ENCODE data around the gene SMARCA1.

SMARCA1 gene

DNA sequence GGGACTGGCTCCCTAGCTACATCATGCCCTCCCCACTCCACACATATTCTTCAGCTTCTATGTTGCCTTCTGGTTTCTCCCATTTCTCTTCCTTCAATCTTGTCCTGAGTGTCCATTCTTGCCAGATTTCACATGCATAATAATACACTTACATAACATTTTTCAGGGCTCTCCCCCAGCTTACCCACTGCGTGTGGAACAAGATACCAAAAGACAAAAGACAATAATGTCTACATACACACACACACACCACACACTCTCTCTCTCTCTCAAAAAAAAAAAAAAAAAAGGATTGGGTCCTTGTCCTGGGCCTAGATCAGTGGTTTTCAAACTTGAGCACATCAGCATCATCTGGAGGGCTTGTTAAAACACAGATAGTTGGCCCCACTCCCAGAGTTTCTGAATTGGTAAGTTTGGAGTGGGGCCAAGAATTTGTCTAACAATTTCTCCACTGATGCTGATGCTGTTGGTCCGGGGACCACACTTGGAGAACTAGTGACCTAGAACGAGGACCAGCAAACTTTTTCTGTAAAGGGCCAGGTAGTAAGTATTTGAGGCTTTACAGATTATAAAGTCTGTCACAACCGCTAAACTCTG is 6.5 kb upstream of the SMARCA1 start:
- DNase-seq (ENCODE audit: low read depth) = no peak

DNA sequence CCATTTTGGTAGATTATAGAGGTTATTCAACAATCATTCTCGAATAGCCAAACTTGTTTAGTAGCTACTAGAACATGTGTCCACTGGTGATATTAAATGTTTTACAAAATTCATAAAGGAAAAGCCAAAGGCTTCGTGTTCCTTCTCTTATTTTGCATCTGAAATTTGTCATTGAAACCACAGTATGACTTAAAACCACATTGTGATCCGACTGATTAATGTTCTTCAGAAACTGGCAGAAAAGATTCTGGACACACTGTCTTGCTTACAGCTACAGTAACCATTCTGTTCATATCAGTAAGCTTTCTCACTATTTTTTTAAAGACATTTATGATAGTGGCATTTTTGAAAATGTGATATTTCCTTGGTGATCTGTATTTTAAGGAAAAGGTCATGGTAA is 2.6 kb upstream of the SMARCA1 start:
- DNase-seq (ENCODE audit: low read depth) = no peak

DNA sequence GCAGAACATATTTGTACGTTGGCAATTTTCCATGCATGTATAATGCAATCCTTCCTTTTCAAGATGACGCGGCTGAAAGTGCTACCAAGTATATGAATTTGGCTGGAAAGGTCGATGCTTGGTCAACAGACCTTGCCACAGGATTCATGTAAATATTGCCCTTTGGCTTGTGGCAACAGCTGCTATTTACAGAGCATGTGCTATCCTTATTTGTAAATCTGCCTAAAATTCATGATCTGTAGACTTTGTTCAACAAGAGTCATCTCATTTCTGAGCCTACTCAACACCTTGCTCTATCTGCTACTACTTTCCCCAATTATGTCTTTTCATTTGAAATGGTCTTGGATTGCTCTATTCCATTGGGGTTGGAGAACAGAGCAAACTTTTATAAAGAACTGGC is 1.9 kb upstream of the SMARCA1 start:
- DNase-seq (ENCODE audit: low read depth) = no peak

DNA sequence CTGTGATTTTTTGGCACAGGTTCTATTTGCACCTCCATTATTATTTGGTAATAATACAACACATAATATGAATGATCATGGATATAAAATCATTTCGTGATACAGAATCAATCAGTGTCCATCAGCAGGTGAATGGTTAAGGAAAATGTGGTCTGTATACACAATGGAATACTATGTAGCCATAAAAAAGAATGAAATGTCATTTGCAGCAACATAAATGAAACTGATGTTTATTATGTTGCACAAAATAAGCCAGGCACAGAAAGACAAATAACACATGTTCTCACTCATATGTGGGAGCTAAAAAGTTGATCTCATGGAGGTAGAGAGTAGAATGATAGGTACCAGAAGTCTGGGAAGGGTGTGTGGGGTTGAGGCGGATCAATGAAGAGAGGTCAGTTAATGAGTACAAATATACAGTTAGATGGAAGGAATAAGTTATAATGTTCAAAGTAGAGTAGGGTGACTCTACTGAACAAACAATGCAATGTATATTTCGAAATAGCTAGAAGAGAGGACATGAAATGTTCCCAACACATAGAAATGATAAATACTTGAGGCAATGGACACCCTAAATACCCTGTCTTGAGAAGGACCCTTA is 1.1 kb upstream of the SMARCA1 start:
- DNase-seq (ENCODE audit: low read depth) = no peak

DNA sequence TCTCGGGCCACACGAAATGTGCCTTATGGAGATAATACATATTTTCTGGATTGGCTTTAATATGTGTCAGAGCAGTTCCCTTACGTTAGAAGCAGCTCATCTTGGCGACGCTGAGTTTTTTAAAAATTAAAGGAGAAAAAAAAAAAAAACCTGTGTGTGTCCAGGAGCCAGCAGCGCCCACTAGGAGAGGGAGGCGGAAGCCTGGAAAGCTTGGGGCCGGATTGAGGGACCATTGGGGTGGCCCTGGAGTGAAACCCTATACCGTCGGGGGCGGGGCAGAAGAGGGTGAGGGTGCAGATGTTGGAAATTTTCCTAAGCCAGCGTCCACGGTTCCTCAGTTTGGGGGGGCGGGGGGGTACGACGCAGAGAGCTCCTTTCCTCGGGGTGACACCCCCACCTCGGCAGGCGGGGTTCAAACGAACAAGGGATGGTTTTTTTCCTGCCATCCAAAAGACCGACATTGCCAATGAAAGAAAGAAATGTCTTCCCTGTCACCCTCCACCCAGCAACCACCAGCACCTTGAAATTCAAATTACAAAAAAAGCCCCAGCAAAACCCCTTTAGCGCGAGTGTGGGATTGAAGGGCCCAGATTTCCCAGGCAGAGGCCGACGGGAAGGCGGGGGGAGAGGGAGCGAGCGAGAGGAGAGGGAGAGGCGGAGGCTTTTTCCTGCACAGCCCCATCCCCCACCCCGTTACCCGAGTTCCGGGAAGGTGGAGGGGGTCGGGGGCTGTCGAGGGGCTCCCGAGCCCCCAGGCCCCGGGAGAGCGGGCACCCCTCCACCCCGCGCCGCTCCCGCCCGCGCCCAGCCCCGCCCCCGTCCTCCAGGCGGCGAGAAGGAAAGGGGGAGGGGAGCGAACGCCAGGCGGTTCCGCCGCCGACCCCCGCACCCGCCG is 859 bp downstream of the SMARCA1 start:
- DNase-seq (ENCODE audit: low read depth) = no peak

DNA sequence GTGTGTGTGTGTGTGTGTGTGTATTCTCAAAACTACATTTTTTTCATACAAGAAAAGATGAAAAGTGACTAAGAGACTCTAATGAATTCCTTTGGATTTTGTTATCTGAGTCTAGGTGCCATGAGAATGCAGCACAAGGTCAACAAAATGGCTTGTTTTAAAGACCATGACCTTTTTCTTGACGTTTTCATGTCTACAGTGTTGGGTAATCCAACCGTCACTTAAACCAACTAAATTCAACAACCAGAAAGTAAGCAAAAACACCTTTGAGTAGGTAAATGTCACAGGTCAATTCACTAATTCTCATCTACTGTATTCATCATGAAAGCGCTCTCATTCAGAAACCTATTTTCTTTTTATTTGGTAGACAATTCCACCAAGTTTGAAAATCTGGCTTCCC is 3.1 kb downstream of the SMARCA1 start:
- DNase-seq (ENCODE audit: low read depth) = no peak

DNA sequence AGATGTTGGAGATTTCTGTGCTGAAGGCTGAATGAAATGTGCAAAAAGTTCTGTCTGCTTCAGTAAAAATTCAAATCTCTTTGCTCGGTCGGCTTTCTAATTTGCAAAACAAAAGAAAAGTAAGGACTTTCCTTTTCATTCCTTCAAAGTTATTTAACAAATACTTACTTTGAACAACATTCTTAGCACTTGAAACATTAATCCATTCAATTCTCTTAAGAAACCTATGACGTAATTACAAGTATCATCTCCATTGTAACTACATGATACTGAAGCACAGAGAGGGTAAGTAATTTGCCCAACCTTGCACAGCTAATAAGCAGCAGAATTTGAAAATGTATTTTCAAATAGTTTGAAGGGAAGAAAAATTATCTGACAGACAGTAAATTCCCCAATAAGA is 6.9 kb downstream of the SMARCA1 start:
- no peak for DNase-seq (ENCODE audit: low read depth)

DNA sequence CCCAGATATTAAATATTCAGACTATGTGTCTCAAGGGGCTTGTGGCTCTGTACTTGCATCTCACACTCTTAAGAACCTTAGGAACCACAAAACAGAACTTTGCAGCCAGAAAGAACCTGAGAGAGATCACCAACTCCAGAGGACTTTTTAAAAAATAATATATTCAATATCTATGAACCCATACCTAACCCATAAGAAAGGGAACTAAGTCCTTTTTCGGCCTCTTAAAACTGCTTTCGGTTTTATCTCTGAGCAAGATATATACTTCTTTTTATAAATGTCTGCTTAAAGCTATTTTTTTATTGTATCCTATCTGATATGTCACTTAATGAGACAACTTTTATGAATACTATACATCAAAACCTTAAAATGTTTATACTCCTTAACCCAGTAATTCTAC is 10.9 kb downstream of the SMARCA1 start:
- no peak for DNase-seq (ENCODE audit: low read depth)

DNA sequence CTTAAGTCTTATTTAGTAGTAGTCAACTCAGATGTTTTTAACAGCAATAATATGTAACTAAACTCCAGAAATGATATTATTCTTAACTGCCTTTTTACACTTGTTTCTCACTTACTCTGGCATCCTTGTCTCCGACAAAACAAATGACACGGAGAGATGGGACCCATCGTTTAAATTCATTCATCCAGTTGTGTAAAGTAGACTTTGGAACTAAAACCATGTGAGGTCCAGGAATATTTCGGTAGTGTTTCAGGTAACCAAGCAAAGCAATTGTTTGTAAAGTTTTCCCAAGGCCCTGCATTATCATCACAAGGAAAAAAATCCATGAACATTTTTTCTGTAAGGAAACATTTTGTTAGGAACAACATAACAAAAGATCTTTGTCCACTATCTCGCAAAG is 11.6 kb downstream of the SMARCA1 start:
- DNase-seq (ENCODE audit: low read depth) = no peak

DNA sequence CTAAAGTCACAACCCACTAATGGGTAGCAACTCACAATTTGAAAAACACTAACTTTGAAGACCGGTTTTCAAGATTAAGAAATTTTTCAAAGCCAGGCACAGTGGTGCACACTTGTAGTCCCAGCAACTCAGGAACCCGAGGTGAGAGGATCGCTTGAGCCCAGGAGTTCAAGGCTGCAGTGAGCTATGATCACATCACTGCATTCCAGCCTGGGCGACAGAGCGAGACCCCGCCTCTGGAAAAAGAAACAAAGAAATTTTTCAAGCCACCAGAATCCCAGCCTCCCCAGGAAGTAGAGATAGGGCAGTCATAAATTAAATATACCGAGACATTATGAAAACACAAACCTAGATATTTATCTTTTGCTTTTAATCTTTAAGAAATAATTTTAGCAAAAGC is 13.0 kb downstream of the SMARCA1 start:
- DNase-seq (ENCODE audit: low read depth) = no peak

DNA sequence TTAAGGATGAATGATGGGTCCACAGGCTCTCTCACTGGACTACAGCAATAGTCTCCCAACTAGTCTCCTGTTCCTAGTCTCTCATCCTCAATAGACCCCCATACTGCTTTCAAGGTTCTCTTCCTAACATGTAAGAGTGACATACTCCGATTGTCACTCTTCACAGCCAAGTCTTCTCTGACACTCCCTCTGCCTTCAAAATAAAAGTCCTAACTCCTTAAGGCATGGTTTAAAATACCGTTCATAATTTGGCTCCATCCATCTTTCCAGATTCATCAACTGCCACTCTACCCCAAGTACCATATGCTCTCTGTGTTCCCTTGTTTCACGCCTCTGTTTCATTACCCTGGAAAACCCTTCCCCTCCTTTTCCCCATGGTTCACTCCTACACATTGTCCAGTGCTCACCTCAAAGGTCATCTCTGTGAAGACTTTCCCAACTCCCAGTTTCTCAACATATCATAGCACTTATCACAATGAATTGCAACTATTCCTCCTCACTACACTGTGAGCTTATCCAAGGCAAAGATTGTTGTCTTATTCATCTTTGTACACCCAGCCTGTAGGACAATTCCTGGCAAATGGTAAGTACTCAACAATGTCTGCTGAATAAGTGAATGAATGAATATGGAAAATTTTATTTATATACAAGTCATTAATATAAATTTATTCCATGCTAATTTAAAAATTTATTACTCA is 26.0 kb downstream of the SMARCA1 start:
- no peak for DNase-seq (ENCODE audit: low read depth)

DNA sequence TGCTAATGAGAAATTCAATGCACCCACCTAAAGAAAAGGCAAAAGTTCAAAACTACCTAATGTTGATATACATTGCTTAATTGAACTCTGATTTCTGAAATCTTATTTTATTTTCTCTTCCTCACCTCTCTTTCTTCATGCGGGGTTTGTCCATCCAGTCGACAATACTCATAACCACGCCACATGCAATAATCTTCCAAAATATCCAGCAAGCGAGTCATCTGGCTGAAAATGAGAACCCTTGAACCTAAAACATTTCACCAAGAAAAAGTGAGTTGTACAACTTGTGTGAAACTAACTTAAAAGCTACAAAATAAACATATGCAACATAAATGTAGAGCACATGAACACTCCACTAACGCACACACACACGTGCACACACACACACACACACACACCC is 26.7 kb downstream of the SMARCA1 start:
- no peak for DNase-seq (ENCODE audit: low read depth)

DNA sequence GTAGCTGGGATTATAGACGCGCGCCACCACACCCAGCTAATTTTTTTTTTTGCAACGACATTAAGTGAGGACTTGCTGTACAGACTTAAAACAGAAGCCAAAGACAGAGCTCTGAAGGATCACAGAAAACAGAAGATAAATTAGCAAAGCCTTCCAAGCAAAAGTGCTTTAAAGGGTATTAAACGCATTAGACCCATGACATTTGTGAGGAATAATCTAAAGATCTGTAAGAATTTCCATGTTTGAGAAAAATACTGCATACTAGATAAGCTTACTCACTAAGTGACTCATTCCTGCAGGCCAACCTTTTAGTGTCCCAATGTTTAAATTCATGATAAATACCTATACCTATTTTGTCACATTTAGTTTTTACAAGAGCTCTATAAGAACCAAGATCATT is 27.4 kb downstream of the SMARCA1 start:
- no peak for DNase-seq (ENCODE audit: low read depth)

DNA sequence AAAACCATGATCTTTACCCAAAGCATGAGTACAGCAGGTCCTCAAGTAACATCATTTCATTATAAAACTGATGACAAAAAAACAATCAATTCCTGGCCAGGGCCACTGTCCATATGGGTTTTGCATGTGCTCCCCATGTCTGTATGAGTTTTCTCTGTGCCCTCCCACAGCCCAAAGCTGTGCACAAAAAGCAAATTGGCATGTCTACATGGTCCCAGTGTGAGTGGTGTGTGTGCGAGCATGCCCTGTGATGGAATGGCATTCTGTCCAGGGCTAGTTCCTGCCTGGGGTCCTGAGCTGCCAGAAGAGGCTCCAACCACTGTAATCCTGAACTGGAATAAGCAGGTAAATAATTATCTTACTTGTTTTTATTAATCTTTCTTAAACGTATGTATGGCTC is 28.4 kb downstream of the SMARCA1 start:
- DNase-seq (ENCODE audit: low read depth) = no peak

DNA sequence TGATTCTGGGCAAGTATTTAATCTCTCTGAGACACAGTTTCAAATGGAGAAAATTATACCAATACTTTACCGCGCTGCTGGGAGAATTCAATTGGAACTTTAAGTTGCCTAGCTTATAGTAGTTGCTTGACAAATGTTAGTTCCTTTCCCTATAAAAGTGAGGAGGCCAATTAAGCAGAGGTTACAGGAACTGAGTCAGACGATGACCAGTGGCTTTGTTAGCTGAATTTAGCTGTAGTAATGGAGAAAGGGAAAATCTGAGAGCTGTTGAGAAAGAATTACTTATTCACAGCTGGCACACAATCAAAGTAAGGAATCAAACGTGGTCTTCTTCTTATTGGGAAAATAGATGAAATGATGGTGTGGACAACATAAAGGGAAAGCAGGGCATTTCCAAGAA is 29.6 kb downstream of the SMARCA1 start:
- DNase-seq (ENCODE audit: low read depth) = peak; percentile 33

DNA sequence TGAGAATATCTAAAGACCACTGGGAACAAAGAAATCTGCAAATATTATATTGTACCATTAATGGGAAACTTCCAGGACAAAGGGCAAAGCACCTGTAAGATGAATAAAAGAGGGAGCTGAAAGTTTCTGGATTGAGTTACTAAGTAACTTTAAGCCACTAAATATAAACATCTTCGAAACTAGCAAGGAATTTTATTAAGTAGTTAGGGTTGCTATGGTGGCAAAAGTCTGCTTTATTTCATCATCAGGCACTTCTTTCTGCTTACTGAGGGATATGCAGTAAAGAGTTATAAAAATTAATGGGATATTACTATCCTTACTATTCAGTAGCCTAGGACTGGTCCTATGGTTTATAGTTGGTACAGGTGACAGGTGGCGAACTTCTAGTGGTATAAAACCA is 33.0 kb downstream of the SMARCA1 start:
- DNase-seq (ENCODE audit: low read depth) = no peak

DNA sequence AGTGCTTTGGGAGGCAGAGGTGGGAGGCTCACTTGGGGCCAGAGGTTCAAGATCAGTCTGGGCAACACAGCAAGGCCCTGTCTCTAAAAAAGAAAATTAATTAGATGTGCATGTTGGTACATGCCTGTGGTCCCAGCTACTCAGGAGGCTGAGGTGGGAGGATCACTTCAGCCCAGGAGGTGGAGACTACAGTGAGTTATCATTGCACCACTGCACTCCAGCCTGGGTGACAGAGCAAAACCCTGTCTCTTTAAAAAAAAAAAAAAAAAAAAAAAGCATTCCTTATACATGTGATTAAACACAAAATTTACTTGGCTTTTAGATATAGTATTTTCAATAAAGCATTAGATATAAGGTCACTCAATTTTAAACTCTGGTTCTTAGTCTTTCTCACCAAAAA is 34.9 kb downstream of the SMARCA1 start:
- no peak for DNase-seq (ENCODE audit: low read depth)

DNA sequence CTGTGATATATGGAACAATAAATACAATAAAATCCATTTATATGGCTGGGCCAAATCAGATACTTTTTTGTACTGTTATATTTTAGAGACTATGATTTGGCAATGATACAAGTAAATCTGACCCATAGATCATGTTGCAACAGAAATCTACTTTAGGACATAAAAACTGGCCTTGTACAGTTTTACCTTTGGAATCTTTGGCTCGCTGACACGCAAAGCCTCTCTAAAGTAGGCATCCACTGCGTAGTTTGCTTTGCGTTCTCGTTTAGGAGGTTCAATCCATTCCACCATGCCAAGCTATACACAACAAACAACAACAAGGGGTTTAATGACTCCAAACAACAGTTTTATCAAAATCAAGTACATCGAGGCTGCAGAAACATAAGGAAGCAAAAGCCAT is 42.4 kb downstream of the SMARCA1 start:
- DNase-seq (ENCODE audit: low read depth) = no peak

DNA sequence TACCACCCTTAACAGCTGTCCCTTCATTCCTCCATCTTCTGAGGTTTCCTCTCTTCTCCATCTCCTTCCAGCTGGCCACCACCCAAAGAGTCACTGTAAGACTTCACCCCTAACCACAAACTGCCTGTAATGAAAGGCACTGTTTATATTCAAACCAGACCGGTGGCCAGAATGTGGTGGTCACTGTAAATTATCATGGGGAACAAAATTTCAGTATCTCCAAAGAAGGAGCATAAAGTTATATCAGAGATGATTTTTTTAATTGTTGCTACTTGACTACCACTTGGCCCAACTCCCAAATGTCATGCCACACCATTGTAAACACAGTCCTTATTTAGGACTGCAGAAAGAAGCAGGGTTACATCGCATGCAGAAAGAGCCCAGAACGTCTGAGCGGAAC is 44.8 kb downstream of the SMARCA1 start:
- DNase-seq (ENCODE audit: low read depth) = no peak

DNA sequence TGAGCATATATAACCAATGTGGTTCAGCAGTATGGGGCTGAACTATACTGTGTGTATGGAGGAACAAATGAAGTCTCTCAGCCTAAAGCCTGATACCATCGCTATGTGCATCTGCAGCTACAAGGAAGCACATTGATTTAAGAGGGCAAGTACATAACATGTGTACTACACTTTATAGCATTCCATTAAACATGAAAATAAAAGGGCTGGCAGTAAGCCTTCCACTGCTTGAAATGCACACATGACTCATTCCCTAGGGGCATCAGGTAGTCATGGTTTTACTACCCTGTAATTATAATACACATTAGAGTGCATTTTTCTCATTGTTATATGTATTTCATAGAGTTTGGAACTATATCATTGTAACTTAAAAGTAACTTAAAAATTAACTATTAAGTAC is 51.2 kb downstream of the SMARCA1 start:
- DNase-seq (ENCODE audit: low read depth) = no peak

DNA sequence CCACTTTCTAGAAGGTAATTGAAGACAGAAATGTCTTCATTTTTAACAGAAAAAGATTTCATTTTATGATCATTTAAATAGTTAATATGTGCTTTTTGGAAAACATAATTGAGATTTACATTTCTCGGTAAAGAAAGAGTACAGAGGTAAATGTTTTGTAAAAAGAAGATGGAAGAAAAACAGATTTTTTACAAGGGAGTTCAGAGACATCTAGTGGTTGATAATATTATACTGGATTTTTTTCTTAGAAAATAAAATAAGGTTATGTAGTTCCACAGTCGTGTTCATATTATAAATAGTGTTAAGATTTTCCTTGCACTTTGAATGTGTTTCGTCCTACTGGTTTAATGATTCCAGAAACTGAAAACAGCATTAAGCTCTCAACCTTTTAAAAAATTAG is 60.6 kb downstream of the SMARCA1 start:
- DNase-seq (ENCODE audit: low read depth) = no peak

DNA sequence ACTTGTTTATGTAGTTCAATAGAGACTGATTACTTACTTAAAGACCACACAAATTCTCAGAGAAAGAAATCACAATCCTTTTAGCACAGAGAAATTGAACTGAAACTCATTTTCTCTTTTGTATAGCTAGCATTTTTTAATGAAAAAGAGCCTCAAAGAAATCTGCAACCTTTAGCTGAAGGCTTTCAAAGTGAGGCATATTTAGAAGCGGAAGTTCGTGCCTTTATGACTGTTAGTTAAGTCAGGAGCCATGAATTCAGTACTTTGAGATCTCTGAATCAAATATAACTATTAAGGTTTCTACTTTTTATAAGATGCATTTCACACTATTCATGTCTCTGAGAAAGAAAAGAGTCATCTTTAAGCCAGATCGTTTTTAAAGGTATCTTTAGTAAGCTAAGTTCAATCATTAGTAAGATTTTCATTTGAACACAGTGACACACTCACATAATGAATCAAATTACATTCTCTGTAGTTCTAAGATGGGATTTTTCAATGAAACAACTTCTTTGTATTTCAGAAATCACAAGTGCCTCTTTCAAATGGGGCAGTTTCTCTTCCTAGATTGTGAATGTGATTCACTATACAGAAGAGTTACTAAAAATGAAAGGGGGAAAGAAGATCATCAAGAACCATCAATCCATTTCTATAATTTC is 61.4 kb downstream of the SMARCA1 start:
- no peak for DNase-seq (ENCODE audit: low read depth)
